Adrenal gland (tissue), 5 donors: ENCODE measurements around the gene BBS9.

Experiments used
- CTCF ChIP-seq, 6 experiments: fragments of 450-650 bp in 4 of 6; fragments of 200-600 bp in 2 of 6; sonication (generic) in 1 of 6; IDR thresholded peaks; 1 replicate in 5 of 6; 2 replicates in 1 of 6; pipeline versions ENCODE4 v1.5.1 to v1.8.0; 2016 to 2021; ENCODE audit warnings: antibody characterized with exemption in 6 of 6, mild to moderate bottlenecking in 2 of 6, moderate library complexity in 1 of 6
- POLR2A ChIP-seq, 2 donors: fragments of 450-650 bp; IDR thresholded peaks; one replicate each; pipeline ENCODE4 v1.6.1; 2017; ENCODE audit warnings: antibody characterized with exemption in 2 of 2, mild to moderate bottlenecking in 2 of 2, moderate library complexity in 1 of 2
- donor health status: DM: no; HTN: no; CAD: no.

- TF ChIP-seq CTCF (IDR thresholded peaks at IDR 0.05) = no peak
- TF ChIP-seq POLR2A (IDR thresholded peaks at IDR 0.05) = no peak
Measured at GRCh38 chr7:33089142-33089541, 40.2 kb upstream of the BBS9 start.
